ENCODE data around the gene POGLUT3. TPM values are rescaled to one million over a fixed set of nuclear protein-coding genes. Genes with fewer than 3 reads are reported as not detected.

POGLUT3 gene
- total and polyA plus RNA-seq, 2 experiments from 2014 or later, result 7.6 to 12.2 TPM

DNA sequence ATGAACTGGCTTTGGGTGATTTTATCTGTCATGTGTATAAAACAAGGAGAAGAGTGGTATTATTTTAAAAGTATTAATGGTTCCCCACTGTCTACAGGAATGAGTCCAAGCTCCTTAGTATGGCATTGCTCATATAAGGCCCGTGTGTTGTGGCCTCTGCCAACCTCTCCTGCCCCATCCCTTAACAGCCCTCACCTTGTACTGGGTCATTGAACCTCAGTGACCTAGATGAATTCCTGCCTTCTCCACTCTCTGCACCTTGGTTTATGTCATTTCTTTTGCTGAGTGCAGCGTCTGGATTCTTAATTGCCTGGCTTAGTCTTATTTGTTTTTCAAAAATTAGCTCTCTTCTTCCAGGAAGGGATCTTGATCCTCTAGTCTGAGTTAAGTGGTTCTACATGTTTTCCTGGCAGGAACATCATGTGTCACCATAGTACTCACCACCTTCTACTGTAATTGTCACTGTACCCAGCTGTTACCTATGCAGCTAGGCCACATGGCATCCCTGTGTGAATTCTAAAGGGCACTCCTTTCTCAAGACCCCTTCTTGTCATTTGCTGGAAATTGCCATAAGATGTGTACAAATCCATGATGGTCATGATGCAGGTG lies 36.2 kb upstream of the POGLUT3 start:
- Histone ChIP-seq H3F3A (replicated peaks; ENCODE audit: low read depth) (no peaks in the 10 kb centered on the region), H3K27me3 (ENCODE audit: insufficient read depth) (no peaks in the 10 kb centered on the region), H3K4me1 (ENCODE audit: insufficient read depth) (no peaks in the 10 kb centered on the region), H3K4me3 (no peak overlapping the region), H3K27ac (ENCODE audit: low read depth) (no peak overlapping the region), H3K79me2 (replicated peaks; ENCODE audit: insufficient read depth) (no peaks in the 10 kb centered on the region), H2AFZ (no peak overlapping the region), H3K9me2 (ENCODE audit: insufficient read depth) (no peaks in the 10 kb centered on the region), H3K36me3 (ENCODE audit: insufficient read depth) (no peaks in the 10 kb centered on the region), H3K4me2 (no peak overlapping the region), H4K20me1 (replicated peaks; ENCODE audit: insufficient read depth) (no peaks in the 10 kb centered on the region)
- Mint-ChIP-seq H3K27ac (no peak overlapping the region), H3K27me3 (ENCODE audit: insufficient read depth, low read depth, poor library complexity) (no peaks in the 10 kb centered on the region), H3K4me3 (no peak overlapping the region), H3K36me3 (ENCODE audit: low read depth) (no peaks in the 10 kb centered on the region; the same call in 2 of the 3 replicates), H3K9me3 (no peaks in the 10 kb centered on the region), H3K4me1 (peaks cover 11% of the 10 kb centered on the region; the same call in 2 of the 3 replicates)
- no peak for ATAC-seq
- no peak for TF ChIP-seq ZNF331 (CRISPR knock-in tag; IDR thresholded peaks at IDR 0.05; ENCODE audit: low read depth)
- TF ChIP-seq STAT1 (IDR thresholded peaks at IDR 0.05; ENCODE audit: unreplicated experiment), result no peak
- TF ChIP-seq, protein P1, sequence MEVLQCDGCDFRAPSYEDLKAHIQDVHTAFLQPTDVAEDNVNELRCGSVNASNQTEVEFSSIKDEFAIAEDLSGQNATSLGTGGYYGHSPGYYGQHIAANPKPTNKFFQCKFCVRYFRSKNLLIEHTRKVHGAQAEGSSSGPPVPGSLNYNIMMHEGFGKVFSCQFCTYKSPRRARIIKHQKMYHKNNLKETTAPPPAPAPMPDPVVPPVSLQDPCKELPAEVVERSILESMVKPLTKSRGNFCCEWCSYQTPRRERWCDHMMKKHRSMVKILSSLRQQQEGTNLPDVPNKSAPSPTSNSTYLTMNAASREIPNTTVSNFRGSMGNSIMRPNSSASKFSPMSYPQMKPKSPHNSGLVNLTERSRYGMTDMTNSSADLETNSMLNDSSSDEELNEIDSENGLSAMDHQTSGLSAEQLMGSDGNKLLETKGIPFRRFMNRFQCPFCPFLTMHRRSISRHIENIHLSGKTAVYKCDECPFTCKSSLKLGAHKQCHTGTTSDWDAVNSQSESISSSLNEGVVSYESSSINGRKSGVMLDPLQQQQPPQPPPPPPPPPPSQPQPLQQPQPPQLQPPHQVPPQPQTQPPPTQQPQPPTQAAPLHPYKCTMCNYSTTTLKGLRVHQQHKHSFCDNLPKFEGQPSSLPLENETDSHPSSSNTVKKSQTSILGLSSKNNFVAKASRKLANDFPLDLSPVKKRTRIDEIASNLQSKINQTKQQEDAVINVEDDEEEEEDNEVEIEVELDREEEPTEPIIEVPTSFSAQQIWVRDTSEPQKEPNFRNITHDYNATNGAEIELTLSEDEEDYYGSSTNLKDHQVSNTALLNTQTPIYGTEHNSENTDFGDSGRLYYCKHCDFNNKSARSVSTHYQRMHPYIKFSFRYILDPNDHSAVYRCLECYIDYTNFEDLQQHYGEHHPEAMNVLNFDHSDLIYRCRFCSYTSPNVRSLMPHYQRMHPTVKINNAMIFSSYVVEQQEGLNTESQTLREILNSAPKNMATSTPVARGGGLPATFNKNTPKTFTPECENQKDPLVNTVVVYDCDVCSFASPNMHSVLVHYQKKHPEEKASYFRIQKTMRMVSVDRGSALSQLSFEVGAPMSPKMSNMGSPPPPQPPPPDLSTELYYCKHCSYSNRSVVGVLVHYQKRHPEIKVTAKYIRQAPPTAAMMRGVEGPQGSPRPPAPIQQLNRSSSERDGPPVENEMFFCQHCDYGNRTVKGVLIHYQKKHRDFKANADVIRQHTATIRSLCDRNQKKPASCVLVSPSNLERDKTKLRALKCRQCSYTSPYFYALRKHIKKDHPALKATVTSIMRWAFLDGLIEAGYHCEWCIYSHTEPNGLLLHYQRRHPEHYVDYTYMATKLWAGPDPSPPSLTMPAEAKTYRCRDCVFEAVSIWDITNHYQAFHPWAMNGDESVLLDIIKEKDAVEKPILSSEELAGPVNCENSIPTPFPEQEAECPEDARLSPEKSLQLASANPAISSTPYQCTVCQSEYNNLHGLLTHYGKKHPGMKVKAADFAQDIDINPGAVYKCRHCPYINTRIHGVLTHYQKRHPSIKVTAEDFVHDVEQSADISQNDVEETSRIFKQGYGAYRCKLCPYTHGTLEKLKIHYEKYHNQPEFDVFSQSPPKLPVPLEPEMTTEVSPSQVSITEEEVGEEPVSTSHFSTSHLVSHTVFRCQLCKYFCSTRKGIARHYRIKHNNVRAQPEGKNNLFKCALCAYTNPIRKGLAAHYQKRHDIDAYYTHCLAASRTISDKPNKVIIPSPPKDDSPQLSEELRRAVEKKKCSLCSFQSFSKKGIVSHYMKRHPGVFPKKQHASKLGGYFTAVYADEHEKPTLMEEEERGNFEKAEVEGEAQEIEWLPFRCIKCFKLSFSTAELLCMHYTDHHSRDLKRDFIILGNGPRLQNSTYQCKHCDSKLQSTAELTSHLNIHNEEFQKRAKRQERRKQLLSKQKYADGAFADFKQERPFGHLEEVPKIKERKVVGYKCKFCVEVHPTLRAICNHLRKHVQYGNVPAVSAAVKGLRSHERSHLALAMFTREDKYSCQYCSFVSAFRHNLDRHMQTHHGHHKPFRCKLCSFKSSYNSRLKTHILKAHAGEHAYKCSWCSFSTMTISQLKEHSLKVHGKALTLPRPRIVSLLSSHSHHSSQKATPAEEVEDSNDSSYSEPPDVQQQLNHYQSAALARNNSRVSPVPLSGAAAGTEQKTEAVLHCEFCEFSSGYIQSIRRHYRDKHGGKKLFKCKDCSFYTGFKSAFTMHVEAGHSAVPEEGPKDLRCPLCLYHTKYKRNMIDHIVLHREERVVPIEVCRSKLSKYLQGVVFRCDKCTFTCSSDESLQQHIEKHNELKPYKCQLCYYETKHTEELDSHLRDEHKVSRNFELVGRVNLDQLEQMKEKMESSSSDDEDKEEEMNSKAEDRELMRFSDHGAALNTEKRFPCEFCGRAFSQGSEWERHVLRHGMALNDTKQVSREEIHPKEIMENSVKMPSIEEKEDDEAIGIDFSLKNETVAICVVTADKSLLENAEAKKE (CRISPR knock-in tag; IDR thresholded peaks at IDR 0.05), result no peak
- DNase-seq (ENCODE audit: low spot score), result no peak

DNA sequence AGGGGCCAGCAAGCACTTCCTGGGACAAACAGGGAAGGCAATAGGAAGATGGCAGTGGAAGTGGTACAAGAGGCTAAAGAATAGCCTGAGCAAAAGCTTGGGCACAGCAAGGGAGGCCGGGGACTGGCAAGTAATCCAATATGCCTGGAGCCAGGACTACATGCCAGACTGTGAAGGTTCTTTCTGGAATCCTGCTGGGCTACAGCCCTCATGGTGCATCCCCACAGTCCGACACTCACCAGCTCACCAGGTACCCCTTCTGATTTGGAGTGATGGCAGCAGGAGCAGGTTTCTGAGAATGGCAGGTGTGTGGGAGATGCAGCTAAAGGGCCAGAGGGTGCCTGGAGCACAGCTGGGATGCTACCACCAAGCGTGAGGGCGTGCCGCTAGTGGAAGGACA lies 32.2 kb upstream of the POGLUT3 start:
- Mint-ChIP-seq H3K27me3 (ENCODE audit: insufficient read depth, low read depth, poor library complexity) (no peaks in the 10 kb centered on the region), H3K27ac (no peak overlapping the region)
- TF ChIP-seq, protein P1 (CRISPR knock-in tag; IDR thresholded peaks at IDR 0.05), result no peak
- TF ChIP-seq ZNF331 (CRISPR knock-in tag; IDR thresholded peaks at IDR 0.05; ENCODE audit: low read depth) (no peak), NANOG (IDR thresholded peaks at IDR 0.05; ENCODE audit: borderline replicate concordance) (no peak)

More for the DNA sequence above, 32.2 kb upstream of the POGLUT3 start:
- Histone ChIP-seq H4K20me1 (replicated peaks; ENCODE audit: insufficient read depth) (no peaks in the 10 kb centered on the region), H3K9me2 (ENCODE audit: insufficient read depth) (no peaks in the 10 kb centered on the region), H3K4me3 (no peak overlapping the region), H3K4me1 (ENCODE audit: insufficient read depth) (no peaks in the 10 kb centered on the region), H3K79me2 (replicated peaks; ENCODE audit: insufficient read depth) (no peaks in the 10 kb centered on the region), H3K27ac (ENCODE audit: low read depth) (no peak overlapping the region), H2AFZ (no peak overlapping the region), H3K4me2 (no peak overlapping the region), H3K36me3 (ENCODE audit: insufficient read depth) (no peaks in the 10 kb centered on the region), H3K27me3 (ENCODE audit: insufficient read depth) (no peaks in the 10 kb centered on the region), H3F3A (replicated peaks; ENCODE audit: low read depth) (no peaks in the 10 kb centered on the region)
- Mint-ChIP-seq H3K36me3 (ENCODE audit: low read depth) (no peaks in the 10 kb centered on the region; the same call in 2 of the 3 replicates), H3K9me3 (no peaks in the 10 kb centered on the region), H3K4me3 (no peak overlapping the region), H3K4me1 (no peaks in the 10 kb centered on the region)
- ATAC-seq, result no peak
- no peak for DNase-seq (ENCODE audit: low spot score)

Measured in GM23338 (cell line).